ENCODE data around the gene SARDH.
"Not testable (repeated sequence)": the region's sequence is repeated elsewhere in the genome, so short reads cannot be mapped to it uniquely, and the experiment has no call there.

Gene SARDH

GRCh38 chr9:133768859-133769510 is 30.8 kb upstream of the SARDH start:
- Histone ChIP-seq H3K36me3 (ENCODE audit: insufficient read depth) (no peaks in the 10 kb centered on the region), H2AFZ (ENCODE audit: low read depth) (no peak overlapping the region), H3K4me1 (ENCODE audit: low read depth, poor library complexity, severe bottlenecking) (no peaks in the 10 kb centered on the region), H3K4me2 (no peak overlapping the region), H3K4me3 (IDR thresholded peaks at IDR 0.05; ENCODE audit: insufficient read depth, low read depth, low read length) (no peak overlapping the region), H3K27me3 (ENCODE audit: insufficient read depth, low read depth) (no peaks in the 10 kb centered on the region), H3K79me2 (ENCODE audit: insufficient read depth, low read depth) (no peaks in the 10 kb centered on the region), H3K9ac (no peak overlapping the region), H4K20me1 (ENCODE audit: insufficient read depth) (no peaks in the 10 kb centered on the region), H3K27ac (no peak overlapping the region)
- no peak for TF ChIP-seq CTCF (conservative IDR thresholded peaks at IDR 0.05; ENCODE audit: low read depth, low read length)

GRCh38 chr9:133768371-133768858 is 30.3 kb upstream of the SARDH start:
- Histone ChIP-seq H4K20me1 (ENCODE audit: insufficient read depth) (no peaks in the 10 kb centered on the region), H3K27ac (no peak overlapping the region), H3K36me3 (ENCODE audit: insufficient read depth) (no peaks in the 10 kb centered on the region), H3K4me2 (no peak overlapping the region), H3K9ac (no peak overlapping the region), H2AFZ (ENCODE audit: low read depth) (no peak overlapping the region), H3K27me3 (ENCODE audit: insufficient read depth, low read depth) (no peaks in the 10 kb centered on the region), H3K79me2 (ENCODE audit: insufficient read depth, low read depth) (no peaks in the 10 kb centered on the region), H3K4me3 (IDR thresholded peaks at IDR 0.05; ENCODE audit: insufficient read depth, low read depth, low read length) (no peak overlapping the region), H3K4me1 (ENCODE audit: low read depth, poor library complexity, severe bottlenecking) (no peaks in the 10 kb centered on the region)
- no peak for TF ChIP-seq CTCF (conservative IDR thresholded peaks at IDR 0.05; ENCODE audit: low read depth, low read length)

DNA sequence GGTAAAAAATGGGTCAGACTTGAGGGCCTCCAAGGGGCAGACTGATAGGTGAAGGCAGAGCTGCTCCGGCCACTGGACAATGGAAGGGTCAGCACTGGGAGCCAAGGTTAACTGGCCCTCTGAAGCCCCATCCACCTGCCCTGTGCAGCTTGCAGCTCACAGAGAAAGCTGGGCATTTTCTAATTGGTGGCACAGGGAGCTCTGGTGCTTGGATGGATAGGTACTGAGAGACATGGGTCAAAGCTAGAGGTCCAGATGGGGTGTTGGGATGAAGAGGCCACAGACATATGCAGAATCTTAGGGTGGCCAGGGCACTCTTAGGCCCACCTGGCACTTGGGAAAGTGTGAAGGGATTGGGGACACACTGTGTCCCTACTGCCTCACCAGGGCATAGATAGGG is 29.5 kb upstream of the SARDH start:
- no peak overlapping the region for H3K4me2 ChIP-seq
- H3K36me3 ChIP-seq (ENCODE audit: insufficient read depth) = no peaks in the 10 kb centered on the region
- H4K20me1 ChIP-seq (ENCODE audit: insufficient read depth) = no peaks in the 10 kb centered on the region
- no peak overlapping the region for H2AFZ ChIP-seq (ENCODE audit: low read depth)
- no peak overlapping the region for H3K27ac ChIP-seq
- no peaks in the 10 kb centered on the region for H3K4me1 ChIP-seq (ENCODE audit: low read depth, poor library complexity, severe bottlenecking)
- no peak overlapping the region for H3K4me3 ChIP-seq (IDR thresholded peaks at IDR 0.05; ENCODE audit: insufficient read depth, low read depth, low read length)
- H3K27me3 ChIP-seq (ENCODE audit: insufficient read depth, low read depth) = no peaks in the 10 kb centered on the region
- no peak overlapping the region for H3K9ac ChIP-seq
- no peaks in the 10 kb centered on the region for H3K79me2 ChIP-seq (ENCODE audit: insufficient read depth, low read depth)
- no peak for TF ChIP-seq CTCF (conservative IDR thresholded peaks at IDR 0.05; ENCODE audit: low read depth, low read length)

GRCh38 chr9:133767008-133767407 is 28.9 kb upstream of the SARDH start:
- no peak overlapping the region for H3K9ac ChIP-seq
- no peak for TF ChIP-seq CTCF (conservative IDR thresholded peaks at IDR 0.05; ENCODE audit: low read depth, low read length)
- no peak overlapping the region for H3K4me2 ChIP-seq
- no peaks in the 10 kb centered on the region for H3K4me1 ChIP-seq (ENCODE audit: low read depth, poor library complexity, severe bottlenecking)
- H2AFZ ChIP-seq (ENCODE audit: low read depth) = no peak overlapping the region
- no peaks in the 10 kb centered on the region for H4K20me1 ChIP-seq (ENCODE audit: insufficient read depth)
- H3K4me3 ChIP-seq (IDR thresholded peaks at IDR 0.05; ENCODE audit: insufficient read depth, low read depth, low read length) = no peak overlapping the region
- H3K79me2 ChIP-seq (ENCODE audit: insufficient read depth, low read depth) = no peaks in the 10 kb centered on the region
- H3K27ac ChIP-seq = no peak overlapping the region
- no peaks in the 10 kb centered on the region for H3K36me3 ChIP-seq (ENCODE audit: insufficient read depth)
- no peaks in the 10 kb centered on the region for H3K27me3 ChIP-seq (ENCODE audit: insufficient read depth, low read depth)

DNA sequence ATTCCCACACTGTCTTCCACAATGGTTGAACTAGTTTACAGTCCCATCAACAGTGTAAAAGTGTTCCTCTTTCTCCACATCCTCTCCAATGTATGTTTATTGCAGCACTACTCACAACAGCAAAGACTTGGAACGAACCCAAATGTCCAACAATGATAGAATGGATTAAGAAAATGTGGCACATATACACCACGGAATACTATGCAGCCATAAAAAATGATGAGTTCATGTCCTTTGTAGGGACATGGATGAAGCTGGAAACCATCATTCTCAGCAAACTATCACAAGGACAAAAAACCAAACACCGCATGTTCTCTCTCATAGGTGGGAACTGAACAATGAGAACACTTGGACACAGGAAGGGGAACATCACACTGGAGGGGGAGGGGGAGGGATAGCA is 28.1 kb upstream of the SARDH start:
- H3K9ac ChIP-seq; H2AFZ ChIP-seq (ENCODE audit: low read depth); H3K79me2 ChIP-seq (ENCODE audit: insufficient read depth, low read depth); H3K27ac ChIP-seq; H3K4me2 ChIP-seq; H3K27me3 ChIP-seq (ENCODE audit: insufficient read depth, low read depth); H3K36me3 ChIP-seq (ENCODE audit: insufficient read depth); H3K4me1 ChIP-seq (ENCODE audit: low read depth, poor library complexity, severe bottlenecking); H3K4me3 ChIP-seq (IDR thresholded peaks at IDR 0.05; ENCODE audit: insufficient read depth, low read depth, low read length); H4K20me1 ChIP-seq (ENCODE audit: insufficient read depth): not testable (repeated sequence)

All from KMS-11 (cell line).